ENCODE results near the gene OTUD7B.
"Not testable (repeated sequence)": the region's sequence is repeated elsewhere in the genome, so short reads cannot be mapped to it uniquely, and the experiment has no call there.

The OTUD7B gene

DNA sequence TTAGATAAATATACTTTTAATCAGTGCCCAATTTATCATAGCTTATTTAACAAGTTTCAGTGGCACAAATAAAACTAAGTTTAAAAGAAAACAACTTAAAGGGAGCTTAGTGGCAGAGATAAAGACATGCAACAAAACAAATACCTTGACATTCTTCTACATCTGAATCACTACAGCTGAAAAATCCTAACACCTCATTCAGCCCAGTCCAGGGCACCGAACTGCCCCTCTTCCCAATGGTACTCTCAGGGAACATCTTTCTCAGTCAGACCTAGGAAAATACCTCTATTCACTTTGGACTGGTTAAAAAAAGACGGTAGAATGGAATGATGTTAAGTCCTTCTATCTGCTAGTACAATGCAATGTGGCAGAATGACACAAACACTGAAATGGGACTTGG is 8.3 kb downstream of the OTUD7B start:
- DNase-seq = no peak

DNA sequence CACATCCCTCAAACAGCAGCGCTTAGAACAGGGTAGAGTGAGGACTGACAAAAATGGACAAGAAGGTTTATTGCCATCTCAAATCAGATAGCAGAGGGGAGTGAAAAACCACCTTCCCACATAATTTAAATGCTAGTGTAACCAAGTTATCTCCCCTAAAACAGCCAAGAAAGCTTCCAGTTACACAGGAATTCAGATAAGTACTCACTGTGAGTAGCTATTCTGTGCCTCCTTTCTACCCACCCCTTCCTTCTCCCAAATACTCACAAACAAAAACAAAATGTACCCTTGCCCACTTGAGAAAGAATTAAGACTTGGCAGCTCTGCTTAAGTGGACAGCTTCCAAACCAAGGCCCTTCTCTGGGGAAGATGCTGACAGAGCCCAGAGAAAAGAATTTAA is 9.1 kb downstream of the OTUD7B start:
- no peak for DNase-seq

DNA sequence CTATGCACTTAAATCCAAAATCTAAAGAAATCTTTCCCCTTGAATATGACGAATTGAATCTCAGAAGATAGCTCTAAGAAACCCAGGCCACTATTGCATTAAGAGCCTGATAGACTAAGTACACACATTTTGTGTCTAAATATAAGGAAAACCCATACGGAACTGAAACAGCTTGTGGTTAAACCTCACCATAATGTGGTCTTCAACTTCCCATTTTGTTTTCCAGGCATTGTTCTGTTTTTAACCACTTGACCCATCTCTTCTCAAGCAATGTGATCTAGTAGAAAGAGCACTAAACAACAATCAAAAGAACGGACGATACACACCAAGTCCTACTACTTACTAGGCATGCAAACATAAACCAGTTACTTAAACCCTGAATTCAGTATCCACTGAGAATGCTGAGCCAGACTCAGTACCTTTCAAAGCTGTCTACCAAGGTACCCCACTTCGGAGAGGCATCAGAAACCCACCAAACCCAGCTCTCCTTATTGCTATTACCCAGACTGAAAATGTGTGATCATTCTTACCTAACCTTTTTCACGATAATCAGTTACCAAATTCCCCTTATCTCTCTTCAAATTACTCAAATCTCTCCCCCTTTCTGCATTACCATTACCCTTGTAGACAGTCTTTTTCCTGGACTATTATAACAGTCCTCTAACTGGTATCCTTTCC is 12.8 kb downstream of the OTUD7B start:
- DNase-seq = no peak

DNA sequence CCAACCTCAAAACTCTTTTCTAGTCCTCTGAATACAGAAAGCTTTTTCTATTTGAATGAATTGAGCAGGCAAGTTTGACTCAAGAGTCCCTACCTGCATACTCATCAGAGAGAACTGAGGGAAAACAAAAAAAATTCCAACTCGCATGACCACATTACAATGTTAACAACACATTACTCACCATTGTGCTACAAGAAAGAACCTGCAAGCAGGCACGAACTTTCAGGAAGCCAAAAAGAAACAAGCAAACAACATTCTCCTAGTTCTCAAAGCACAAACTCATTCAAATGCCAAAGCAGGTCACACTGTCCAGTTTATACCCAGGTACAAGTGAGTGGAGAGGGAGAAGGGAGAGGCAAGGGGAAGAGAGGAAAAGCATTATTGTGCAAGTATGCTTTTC is 14.6 kb downstream of the OTUD7B start:
- no peak for DNase-seq

DNA sequence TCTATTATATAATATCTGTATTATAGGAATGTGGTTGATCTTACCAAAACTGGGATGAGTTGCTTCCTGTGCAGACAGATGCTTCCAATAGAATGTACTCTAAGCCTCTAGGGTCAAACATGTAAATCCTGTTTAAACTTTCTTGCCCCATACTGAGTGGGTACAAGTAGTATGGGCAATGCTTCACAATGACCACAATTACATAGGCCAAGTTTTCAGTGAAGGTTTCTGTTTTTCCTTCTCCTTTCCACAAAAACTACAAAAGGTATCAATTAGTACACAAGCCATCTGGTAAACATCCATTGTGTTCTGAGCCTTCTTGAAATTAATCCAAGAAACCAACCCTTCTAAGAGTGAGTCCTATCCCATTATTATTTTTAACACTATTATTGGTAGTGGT is 16.8 kb downstream of the OTUD7B start:
- DNase-seq = no peak

DNA sequence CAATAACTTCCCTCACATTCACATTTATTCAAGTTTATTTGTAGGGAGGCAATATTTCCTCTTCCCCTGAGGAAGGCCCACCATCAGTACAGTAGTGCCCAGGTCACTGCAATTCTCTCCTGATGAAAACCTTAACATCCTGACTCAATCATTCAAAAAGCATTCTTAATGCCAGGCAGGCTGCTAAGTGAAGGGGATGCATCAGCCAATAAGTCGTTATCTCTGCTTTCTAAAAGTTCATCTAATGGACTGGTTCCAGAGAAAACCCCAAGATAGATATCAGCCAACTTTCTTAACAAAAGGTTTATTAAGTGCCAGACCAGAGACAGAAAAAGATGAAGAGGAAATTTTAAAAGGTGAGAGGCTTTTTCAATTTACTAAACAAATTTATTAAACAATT is 17.3 kb downstream of the OTUD7B start:
- DNase-seq = no peak

DNA sequence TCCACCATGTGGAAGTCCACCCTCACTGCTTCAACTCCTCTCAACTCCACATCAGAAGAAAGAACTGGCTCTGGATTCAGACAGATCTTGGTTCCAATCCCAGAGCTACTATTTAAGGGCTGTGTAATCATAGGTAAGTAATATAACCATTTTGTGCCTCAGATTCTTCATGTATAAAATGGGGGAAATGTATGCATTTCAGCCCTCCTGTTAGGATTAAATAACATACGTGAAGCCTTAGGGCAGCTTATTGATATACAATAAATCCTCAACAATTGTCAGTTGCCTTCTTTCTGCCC is 23.3 kb downstream of the OTUD7B start:
- DNase-seq = no peak

DNA sequence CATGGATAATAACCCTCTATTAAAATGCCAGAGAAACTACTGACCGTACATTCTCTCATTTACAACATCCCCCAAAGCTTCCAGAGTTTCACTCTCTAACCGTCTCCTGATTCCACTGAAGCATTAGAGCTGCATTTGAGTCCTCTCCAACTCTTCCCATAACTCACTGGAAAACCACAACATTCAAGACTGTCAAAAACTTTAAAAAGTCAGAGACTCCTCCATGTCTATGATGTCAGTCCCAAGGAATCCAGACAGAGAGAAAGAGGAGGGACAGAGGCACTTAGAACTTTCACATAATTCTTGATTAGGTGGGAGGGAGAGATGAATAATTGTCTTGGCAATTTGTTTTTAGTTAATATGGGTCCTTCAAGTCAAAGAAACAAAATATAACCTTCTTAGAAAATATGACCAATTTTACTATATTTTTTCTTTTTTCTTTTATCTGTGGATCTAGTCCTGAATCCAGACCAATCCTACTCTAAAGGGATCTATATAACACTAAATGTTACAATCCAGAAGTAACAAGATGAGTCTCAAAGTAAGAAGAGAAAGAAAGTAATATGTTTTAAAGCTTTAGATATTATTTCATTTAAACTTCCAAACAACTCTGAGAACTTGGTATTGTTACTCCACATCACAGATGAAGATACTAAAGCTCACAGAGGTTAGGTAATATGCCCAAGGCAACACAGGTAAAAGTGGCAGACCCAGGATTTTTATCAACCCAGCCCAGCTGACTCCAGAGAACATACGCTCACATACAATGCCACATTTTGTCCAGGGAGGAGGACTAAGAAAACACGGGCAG is 23.8 kb downstream of the OTUD7B start:
- no peak for DNase-seq

DNA sequence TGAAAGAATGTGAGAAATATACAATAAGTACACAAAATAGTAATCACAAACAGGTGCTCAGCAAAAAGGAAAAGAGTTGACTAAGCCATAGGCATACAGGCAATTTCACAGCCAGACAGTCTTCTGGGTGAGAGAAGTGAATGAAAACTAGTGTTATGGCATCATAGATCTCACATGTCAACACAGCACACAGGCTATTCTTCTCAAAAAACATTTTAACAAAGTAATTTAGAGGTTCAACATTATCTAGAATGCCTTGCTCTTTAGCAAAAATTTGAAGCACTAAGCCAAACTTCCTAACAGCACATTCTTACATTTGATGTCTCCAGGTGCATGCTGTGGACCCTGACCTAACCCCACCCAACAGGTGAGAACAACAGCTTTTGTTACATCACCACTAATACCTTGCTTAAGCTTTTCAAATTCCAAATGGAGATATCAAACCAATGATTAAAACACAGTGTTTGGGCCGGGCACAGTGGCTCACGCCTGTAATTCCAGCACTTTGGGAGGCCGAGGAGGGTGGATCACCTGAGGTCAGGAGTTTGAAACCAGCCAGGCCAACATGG is 30.5 kb downstream of the OTUD7B start:
- no peak for DNase-seq

DNA sequence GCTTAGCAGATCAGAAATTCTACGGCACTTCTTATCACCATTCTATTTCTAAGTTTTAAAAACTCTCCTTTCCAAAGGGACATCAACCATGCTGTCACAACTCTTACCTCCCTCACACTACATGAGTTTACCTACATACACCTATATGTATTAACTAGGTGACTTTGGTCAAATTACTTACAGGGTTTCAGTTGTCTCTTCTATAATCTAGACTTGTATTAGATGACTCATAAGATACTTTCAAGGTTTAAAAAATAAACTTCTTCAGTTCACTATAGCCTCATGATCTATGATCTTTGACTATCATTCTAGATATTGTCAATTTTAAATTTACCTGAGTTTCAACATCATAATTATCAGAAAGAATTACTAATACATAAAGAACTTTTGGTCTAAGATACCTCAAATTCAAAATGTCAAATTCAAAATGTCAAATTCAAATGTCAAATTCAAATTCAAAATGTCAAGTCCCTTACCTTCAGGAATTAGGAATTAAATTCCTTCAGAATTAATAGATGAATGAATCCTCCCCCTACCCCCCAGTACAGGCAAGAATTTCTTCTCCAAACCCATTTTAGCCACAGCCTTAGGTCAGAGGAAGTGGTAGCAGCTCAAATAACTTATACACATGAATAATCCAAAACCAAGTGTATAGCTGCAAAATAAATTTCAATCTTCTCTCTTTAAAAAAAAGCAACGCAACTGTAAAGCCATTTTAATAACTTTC is 31.1 kb downstream of the OTUD7B start:
- no peak for DNase-seq

DNA sequence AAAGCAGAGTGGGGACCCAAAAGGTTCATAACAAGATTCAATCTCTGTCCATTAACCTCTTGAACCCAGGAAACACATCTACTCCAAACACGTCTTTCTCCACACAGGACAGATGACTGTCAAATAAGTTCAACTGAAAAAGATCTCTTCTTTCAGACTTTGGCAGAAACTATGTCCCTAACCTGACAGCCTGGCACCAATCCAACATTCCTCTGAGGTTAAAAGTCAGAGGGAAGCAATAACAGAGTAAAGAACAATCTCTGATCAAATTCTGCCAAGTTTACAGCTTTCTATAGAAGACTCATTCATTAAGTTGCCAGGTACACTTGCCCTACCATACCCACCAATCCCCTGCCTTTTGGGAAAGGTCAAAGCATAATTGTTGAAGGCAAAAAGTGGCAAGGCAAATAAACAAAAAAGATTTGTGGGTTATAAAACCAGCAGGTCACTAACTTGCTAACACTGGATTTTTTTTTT is 31.9 kb downstream of the OTUD7B start:
- no peak for DNase-seq

DNA sequence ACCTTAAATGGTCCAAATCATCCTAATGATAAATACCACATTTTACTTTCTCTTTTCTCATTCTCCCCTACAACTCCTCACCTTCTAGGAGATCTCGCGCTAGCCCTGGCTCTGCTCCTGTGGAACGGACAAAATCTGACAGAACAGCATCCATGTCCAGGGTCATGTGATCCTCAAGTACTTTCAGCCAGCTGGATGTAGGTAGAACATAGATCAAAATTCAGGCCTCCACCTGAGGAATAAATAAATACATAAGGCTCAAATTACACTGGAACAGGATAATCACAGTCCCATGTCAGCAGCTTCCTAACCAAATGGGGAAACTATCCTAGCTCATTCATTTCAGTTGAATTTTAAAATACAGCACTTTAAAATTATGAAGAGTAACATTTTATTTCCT is 33.2 kb downstream of the OTUD7B start:
- DNase-seq = peak in 1 of 2 experiments; percentile 53

DNA sequence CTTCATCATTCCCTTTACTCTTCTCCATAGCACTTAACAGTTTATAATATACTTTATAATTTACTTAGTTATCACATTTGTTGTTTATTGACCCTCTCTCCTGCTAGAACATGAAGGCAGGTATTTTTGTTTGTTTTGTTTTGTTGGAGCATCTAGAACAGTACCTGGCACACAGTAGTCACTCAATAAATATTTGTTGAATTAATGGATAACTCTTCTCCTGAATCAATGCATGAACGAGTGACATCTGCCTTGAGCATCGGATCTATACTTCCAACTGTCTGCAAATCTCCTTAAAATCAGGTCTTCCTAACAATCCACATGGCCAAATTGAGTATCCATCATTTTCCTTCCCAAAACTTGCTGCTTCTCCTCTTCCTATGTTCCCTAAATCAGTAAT is 38.0 kb downstream of the OTUD7B start:
- DNase-seq = no peak

DNA sequence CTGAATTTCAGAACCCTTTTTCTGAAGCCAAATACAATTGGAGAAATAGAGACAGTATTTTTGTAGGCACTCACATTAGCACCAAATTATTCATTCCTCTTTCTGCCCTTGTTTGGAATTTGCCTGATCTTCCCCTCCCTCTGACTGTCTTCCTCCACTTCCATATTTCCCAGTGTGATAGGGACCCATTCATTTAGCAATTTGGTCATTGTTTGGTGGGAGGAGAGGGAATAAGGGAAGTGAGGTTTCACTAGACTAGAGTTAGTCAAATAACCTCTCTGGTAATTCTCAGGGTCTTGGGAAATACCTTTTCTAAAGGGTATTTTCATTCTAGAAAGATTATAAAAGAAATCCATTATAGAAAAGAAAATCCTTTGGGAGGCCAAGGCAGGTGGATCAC is 42.9 kb downstream of the OTUD7B start:
- no peak for DNase-seq

DNA sequence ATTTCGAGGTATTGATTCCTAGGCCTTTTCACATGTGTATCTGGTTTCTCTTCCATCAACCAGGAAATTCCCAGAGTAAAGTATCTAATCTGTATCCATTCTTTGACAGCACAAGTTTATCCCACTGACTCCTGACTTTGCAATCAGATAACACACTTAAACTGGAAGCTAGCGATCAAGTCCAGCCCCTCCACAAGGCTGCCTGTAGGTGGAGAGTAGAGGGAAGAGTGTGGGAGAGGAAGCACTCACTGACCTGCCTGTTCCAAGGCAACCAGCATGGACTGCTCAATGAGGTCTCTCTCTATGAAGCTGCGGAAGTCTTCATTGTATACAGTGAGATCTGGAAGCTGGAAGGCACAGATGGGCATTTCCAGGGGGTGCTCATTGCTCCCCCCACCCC is 43.5 kb downstream of the OTUD7B start:
- no peak for DNase-seq

DNA sequence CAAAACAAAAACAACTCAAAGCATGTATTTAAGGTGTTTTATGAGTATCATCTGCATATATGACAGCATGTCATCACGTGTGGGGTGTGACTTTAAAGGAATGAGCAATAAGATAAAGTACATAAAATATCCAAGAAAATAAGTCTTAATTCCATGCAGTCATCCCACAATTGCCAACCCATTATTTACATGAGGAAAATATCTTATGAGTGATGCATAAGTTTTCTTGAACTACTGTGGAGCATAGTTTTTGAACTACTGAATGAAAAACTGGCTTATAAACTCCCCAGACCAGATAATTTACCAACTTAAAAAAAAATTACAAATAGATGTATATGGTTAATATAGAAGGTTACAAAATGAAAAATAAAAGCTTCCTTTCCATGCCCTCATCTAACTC is 44.1 kb downstream of the OTUD7B start:
- no peak for DNase-seq

DNA sequence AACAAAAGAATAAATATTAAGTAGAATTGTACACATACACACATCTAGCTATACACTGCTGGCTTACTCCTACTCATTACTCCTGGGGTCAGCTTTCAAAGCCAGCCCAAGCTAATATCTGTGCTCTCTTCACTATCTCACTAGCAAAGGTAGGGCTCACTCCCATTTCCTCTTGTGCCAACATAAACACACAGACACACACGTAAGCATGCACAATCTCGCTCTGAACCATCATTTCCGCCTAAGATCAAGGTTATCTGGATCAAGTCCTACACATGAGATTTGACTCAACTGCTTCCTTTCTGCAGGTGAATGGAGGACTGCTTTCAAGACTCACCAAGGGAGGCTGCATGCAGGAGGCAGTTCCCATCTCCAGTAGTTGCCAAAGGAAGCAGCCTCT is 45.1 kb downstream of the OTUD7B start:
- no peak for DNase-seq

DNA sequence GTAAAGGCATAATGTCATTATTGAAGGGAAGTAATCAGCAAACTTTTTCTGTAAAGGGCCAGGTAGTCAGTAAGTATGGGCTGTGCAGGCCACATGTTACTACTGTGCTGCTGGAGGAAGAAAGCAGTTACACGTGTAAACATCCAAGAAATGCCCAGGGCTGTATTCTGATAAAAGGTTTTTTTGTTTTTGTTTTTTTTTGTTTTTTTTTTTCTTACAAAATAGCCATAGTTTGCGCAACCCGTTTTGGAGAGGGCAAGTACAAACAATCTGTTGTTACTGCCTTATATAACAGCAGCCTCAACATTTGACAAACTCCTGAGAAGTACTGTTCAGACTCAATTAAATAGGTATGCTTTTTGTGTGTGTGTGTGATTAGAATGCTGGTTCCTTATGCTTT is 47.2 kb downstream of the OTUD7B start:
- no peak for DNase-seq

DNA sequence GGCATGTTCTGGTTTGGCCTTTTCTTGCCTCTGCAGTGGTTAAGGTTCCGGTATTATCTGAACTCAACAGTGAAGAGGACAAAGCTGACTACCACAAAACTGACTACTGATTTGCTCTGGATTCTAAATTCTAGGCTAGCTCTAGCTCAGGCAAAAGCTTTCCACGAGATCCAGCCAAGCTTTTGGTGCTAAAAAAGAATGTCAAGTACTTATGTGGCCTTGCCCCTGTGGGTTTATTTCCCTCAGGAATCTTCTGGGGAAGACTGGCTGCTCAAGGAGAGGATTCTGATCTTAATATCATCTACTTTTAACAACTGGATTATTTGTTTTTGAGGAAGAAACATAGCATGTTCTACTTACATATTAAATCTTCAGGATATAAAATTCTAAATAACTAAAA is 47.8 kb downstream of the OTUD7B start:
- no peak for DNase-seq

DNA sequence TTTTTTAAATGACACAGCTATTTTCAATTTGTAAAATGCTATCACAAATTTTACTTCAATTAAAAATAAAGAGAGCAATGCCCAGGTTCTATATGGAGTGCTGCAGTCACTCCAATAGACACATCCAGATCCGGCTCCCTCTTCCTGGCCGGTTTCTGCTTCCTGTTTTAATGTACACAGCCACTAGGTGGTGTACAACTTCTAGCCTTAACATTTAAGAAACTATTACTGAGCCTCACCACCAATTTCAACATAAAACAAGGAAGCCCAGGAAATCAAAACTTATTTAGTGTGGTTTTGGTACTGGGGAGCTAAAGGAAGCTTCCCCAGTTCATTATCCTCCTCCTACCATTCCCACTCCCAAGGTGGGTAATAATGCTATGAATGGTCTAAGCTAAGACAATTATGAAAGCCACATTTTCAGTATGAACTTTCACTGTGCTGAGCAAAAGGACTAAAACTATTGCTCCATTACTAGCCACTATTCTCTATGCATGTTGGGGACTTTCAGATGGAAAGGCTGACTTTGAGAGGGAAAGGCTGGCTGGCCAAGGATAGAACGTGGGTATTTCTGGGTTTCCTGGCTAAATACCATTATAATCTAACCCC is 48.4 kb downstream of the OTUD7B start:
- DNase-seq = peak in 1 of 2 experiments; percentile 54

DNA sequence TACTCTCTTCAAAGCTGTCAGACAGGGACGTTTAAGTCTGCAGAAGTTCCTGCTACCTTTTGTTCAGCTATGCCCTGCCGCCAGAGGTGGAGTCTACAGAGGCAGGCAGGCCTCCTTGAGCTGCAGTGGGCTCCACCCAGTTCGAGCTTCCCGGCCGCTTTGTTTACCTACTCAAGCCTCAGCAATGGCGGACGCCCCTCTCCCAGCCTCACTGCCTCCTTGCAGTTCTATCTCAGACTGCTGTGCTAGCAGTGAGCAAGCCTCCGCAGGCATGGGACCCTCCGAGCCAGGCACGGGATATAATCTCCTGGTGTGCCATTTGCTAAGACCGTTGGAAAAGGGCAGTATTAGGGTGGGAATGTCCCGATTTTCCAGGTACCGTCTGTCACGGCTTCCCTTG is 53.0 kb downstream of the OTUD7B start:
- DNase-seq = not testable (repeated sequence)

DNA sequence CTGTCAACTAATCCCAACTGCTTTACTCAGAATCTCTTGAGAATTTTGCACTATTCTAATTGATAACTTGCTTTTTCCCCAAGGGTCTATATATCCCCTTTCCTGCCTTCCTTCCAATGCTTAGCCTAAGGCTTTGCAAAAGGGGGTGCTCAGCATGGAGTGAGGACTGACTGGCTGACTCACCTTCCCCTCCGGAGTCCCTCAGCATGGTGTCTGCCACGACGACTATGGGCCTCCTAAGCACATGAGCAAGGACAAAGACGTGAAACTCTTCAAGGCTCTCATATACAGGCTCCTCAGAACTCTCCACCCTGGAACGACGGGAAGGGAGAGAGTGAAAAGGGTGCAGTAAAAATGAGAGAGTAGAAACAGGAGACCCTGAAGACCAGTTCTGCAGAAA is 60.6 kb downstream of the OTUD7B start:
- DNase-seq = no peak

DNA sequence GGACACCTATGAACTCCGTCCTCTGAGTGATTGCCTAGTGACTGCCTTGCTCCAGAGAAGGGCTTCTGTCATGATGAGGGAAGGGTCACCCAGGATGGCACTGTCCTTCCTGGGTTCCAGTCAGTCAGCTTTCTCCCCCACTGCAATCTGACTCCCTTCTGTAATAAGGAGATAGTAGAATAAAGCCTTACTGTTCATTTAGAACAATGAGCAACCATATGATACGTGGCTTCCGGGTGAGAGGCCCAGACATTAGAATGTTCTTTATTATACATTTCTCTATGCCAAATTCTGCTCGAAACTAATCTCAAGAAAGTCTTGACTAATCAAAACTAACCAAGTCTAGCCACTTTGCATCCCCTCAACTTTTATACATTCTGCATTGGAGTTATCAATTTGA is 65.3 kb downstream of the OTUD7B start:
- no peak for DNase-seq

Data from NCI-H524 (cell line).